Fibroblast of the conjunctiva (primary cell): Measurements from ENCODE around the gene STPG4.
"Not testable (repeated sequence)": the region's sequence is repeated elsewhere in the genome, so short reads cannot be mapped to it uniquely, and the experiment has no call there.

Experiments
- DNase-seq: peaks from one replicate; pipeline ENCODE4 v3.0.0-alpha.2; 2010; ENCODE audit warnings: low read depth

The STPG4 gene

GRCh38 chr2:47172922-47173695, 18.0 kb upstream of the STPG4 start:
- no peak for DNase-seq

- no peak for DNase-seq
Measured at GRCh38 chr2:47172156-47172921, 17.2 kb upstream of the STPG4 start.

- DNase-seq: no peak
Measured at GRCh38 chr2:47169784-47170183, 14.7 kb upstream of the STPG4 start.

GRCh38 chr2:47168895-47169294, 13.8 kb upstream of the STPG4 start:
- DNase-seq: not testable (repeated sequence)

GRCh38 chr2:47167149-47167548, 12.0 kb upstream of the STPG4 start:
- no peak for DNase-seq

GRCh38 chr2:47165001-47165555, 10.0 kb upstream of the STPG4 start:
- DNase-seq: no peak

GRCh38 chr2:47162780-47163179, 7.7 kb upstream of the STPG4 start:
- DNase-seq: no peak

- DNase-seq: no peak
Measured at GRCh38 chr2:47161475-47161874, 6.4 kb upstream of the STPG4 start.

GRCh38 chr2:47160660-47161059, 5.6 kb upstream of the STPG4 start:
- no peak for DNase-seq

GRCh38 chr2:47160211-47160610, 5.1 kb upstream of the STPG4 start:
- DNase-seq: no peak

GRCh38 chr2:47159627-47160026, 4.5 kb upstream of the STPG4 start:
- DNase-seq: no peak

- DNase-seq: no peak
Measured at GRCh38 chr2:47158576-47158975, 3.5 kb upstream of the STPG4 start.

GRCh38 chr2:47152803-47153202, 2.3 kb downstream of the STPG4 start:
- no peak for DNase-seq

- no peak for DNase-seq
Measured at GRCh38 chr2:47150175-47150574, 4.9 kb downstream of the STPG4 start.

GRCh38 chr2:47147021-47147420, 8.1 kb downstream of the STPG4 start:
- DNase-seq: no peak

- no peak for DNase-seq
Measured at GRCh38 chr2:47145466-47145865, 9.6 kb downstream of the STPG4 start.

GRCh38 chr2:47141520-47141919, 13.6 kb downstream of the STPG4 start:
- DNase-seq: no peak

- no peak for DNase-seq
Measured at GRCh38 chr2:47134386-47135090, 20.6 kb downstream of the STPG4 start.

GRCh38 chr2:47133046-47133445, 22.1 kb downstream of the STPG4 start:
- no peak for DNase-seq

- DNase-seq: no peak
Measured at GRCh38 chr2:47129191-47129706, 25.9 kb downstream of the STPG4 start.

GRCh38 chr2:47128705-47129104, 26.4 kb downstream of the STPG4 start:
- DNase-seq: no peak

GRCh38 chr2:47127862-47128543, 27.1 kb downstream of the STPG4 start:
- DNase-seq: no peak
